HCT116 (cell line): ENCODE results near the gene PHKA2. TPM values are rescaled to one million over a fixed set of nuclear protein-coding genes. Genes with fewer than 3 reads are reported as not detected.

ENCODE experiments used
- ATAC-seq: fragments of 200-7000 bp; cut with Tn5 transposase; 2 replicates; pipeline ENCODE4 v1.9.1; 2020; ENCODE audit warnings: mild to moderate bottlenecking, moderate library complexity
- BruUV-seq: library from RNA; stranded (reverse); fragments of 400-500 nt; replicated peaks from 2 replicates; lab custom pipeline; 2021; lab: Mats Ljungman, UMichigan
- CTCF ChIA-PET: fragments of 300-600 bp; sonication (Branson Sonifier 250); formaldehyde crosslinking; loops from one replicate; lab custom pipeline; 2021; ENCODE audit warnings: antibody characterized with exemption; lab: Charles Lee
- POLR2A ChIA-PET: fragments of 300-600, 350-600 bp; sonication (Branson Sonifier 250); formaldehyde crosslinking; loops from one replicate; lab custom pipeline; 2021; ENCODE audit warnings: antibody characterized with exemption; lab: Charles Lee
- RAD21 ChIA-PET, 2 experiments: fragments of 300-600 bp; sonication (Branson Sonifier 250); formaldehyde crosslinking; loops; one replicate each; lab custom pipeline; 2023; ENCODE audit warnings: low total read pairs in 2 of 2; ENCODE audit not compliant: uncharacterized antibody in 2 of 2, unreplicated experiment in 2 of 2, low non-redundant PET in 1 of 2; lab: Charles Lee
- DNase-seq: peaks from one replicate; pipeline ENCODE4 v3.0.0-alpha.2; 2010; ENCODE audit warnings: low read depth, low spot score
- H2AFZ ChIP-seq: fragments of 200-600 bp; shearing (Covaris generic), sonication (generic); 2 replicates; pipeline ENCODE4 v1.6.1; 2017; ENCODE audit warnings: low read depth, mixed run types, mixed read lengths, antibody characterized with exemption, low read length; ENCODE audit not compliant: poor library complexity, severe bottlenecking
- H3K27ac ChIP-seq: 2 replicates; pipeline ENCODE4 v1.5.1; 2012; ENCODE audit warnings: low read depth, low read length
- H3K27me3 ChIP-seq: fragments of 200-600 bp; sonication (generic); 2 replicates; pipeline ENCODE4 v1.6.1; 2016; ENCODE audit warnings: mixed run types, low read length, mixed read lengths; ENCODE audit not compliant: insufficient read depth
- H3K36me3 ChIP-seq, 2 experiments: fragments of 200-500 bp in 1 of 2; fragments of 200-600 bp in 1 of 2; sonication (Bioruptor generic) in 1 of 2; sonication (generic) in 1 of 2; 2 replicates each; pipeline versions ENCODE4 v1.5.1 to v1.6.1; 2014 to 2016; ENCODE audit warnings: low read length in 2 of 2, inconsistent platforms in 1 of 2, mixed read lengths in 1 of 2, mixed run types in 1 of 2; ENCODE audit not compliant: insufficient read depth in 2 of 2, control insufficient read depth in 1 of 2
- H3K4me1 ChIP-seq, 2 experiments: fragments of 200-600 bp in 1 of 2; sonication (generic) in 1 of 2; 2 replicates each; pipeline versions ENCODE4 v1.5.1 to v1.6.1; 2012 to 2017; ENCODE audit warnings: low read length in 2 of 2, inconsistent platforms in 1 of 2, mild to moderate bottlenecking in 1 of 2, mixed read lengths in 1 of 2, mixed run types in 1 of 2, moderate library complexity in 1 of 2; ENCODE audit not compliant: insufficient read depth in 2 of 2, control insufficient read depth in 1 of 2
- H3K4me2 ChIP-seq: fragments of 200-600 bp; sonication (generic); 2 replicates; pipeline ENCODE4 v1.6.1; 2017; ENCODE audit warnings: mixed run types, low read length, mixed read lengths
- H3K4me3 ChIP-seq, 2 experiments: fragments of 200-600 bp in 1 of 2; sonication (generic) in 1 of 2; replicated peaks in 1 of 2; 2 replicates each; pipeline ENCODE4 v1.5.1; 2011 to 2016; ENCODE audit warnings: low read length in 2 of 2, control low read depth in 1 of 2, low read depth in 1 of 2, mild to moderate bottlenecking in 1 of 2, mixed read lengths in 1 of 2, mixed run types in 1 of 2
- H3K79me2 ChIP-seq: fragments of 200-600 bp; sonication (generic); 2 replicates; pipeline ENCODE4 v1.6.1; 2017; ENCODE audit warnings: mild to moderate bottlenecking, mixed run types, low read length, moderate library complexity, mixed read lengths; ENCODE audit not compliant: insufficient read depth
- H3K9ac ChIP-seq: fragments of 200-600 bp; sonication (generic); 2 replicates; pipeline ENCODE4 v1.6.1; 2016; ENCODE audit warnings: low read length, mixed read lengths
- H3K9me2 ChIP-seq: fragments of 200-600 bp; sonication (generic), shearing (Covaris generic); 2 replicates; pipeline ENCODE4 v1.6.1; 2017; ENCODE audit warnings: mixed run types, mild to moderate bottlenecking, moderate library complexity; ENCODE audit not compliant: insufficient read depth
- H3K9me3 ChIP-seq, 2 experiments: fragments of 200-500 bp in 1 of 2; fragments of 200-600 bp in 1 of 2; sonication (Bioruptor generic) in 1 of 2; sonication (generic) in 1 of 2; 2 replicates each; pipeline ENCODE4 v1.6.1; 2014 to 2017; ENCODE audit warnings: low read length in 2 of 2, mixed read lengths in 2 of 2, inconsistent platforms in 1 of 2, low read depth in 1 of 2, mild to moderate bottlenecking in 1 of 2, mixed run types in 1 of 2, moderate library complexity in 1 of 2; ENCODE audit not compliant: control insufficient read depth in 1 of 2, insufficient read depth in 1 of 2
- H4K20me1 ChIP-seq: fragments of 200-600 bp; sonication (generic), shearing (Covaris generic); 2 replicates; pipeline ENCODE4 v1.6.1; 2017; ENCODE audit warnings: mixed run types, mild to moderate bottlenecking, moderate library complexity; ENCODE audit not compliant: insufficient read depth
- ATF3 ChIP-seq: IDR thresholded peaks from 2 replicates; pipeline ENCODE4 v1.6.1; 2012
- CTCF ChIP-seq, 3 experiments: fragments of 200-600 bp in 1 of 3; sonication (generic) in 1 of 3; IDR thresholded peaks in 2 of 3; conservative IDR thresholded peaks in 1 of 3; 2 replicates each; pipeline ENCODE4 v1.5.1; 2012 to 2017; ENCODE audit warnings: low read depth in 2 of 3, low read length in 2 of 3, antibody characterized with exemption in 1 of 3, borderline replicate concordance in 1 of 3, control low read depth in 1 of 3, mild to moderate bottlenecking in 1 of 3, mixed read lengths in 1 of 3, mixed run types in 1 of 3, moderate library complexity in 1 of 3; ENCODE audit not compliant: insufficient read depth in 1 of 3
- ELF1 ChIP-seq: IDR thresholded peaks from 2 replicates; pipeline ENCODE4 v1.6.1; 2012; ENCODE audit warnings: low read depth, borderline replicate concordance
- EZH2 ChIP-seq: fragments of 200-600 bp; sonication (generic); IDR thresholded peaks from 2 replicates; pipeline ENCODE4 v1.6.1; 2017; ENCODE audit warnings: antibody characterized with exemption, mixed run types
- EZH2phosphoT487 ChIP-seq: fragments of 200-600 bp; IDR thresholded peaks from 2 replicates; pipeline ENCODE4 v1.6.1; 2018; ENCODE audit warnings: antibody characterized with exemption, borderline replicate concordance
- RAD21 ChIP-seq: IDR thresholded peaks from 2 replicates; pipeline ENCODE4 v1.6.1; 2012; ENCODE audit warnings: low read depth, mild to moderate bottlenecking
- REST ChIP-seq: IDR thresholded peaks from 2 replicates; pipeline ENCODE4 v1.6.1; 2012; ENCODE audit warnings: low read depth
- SP1 ChIP-seq: IDR thresholded peaks from 2 replicates; pipeline ENCODE4 v1.6.1; 2012; ENCODE audit warnings: low read depth
- SRF ChIP-seq: IDR thresholded peaks from 2 replicates; pipeline ENCODE4 v1.6.1; 2012; ENCODE audit warnings: low read depth
- TCF7L2 ChIP-seq: IDR thresholded peaks from 2 replicates; pipeline ENCODE4 v1.7.0; 2011; ENCODE audit warnings: borderline replicate concordance, inconsistent platforms; ENCODE audit not compliant: insufficient read depth, insufficient read length; ENCODE audit errors: extremely low read depth
- YY1 ChIP-seq: IDR thresholded peaks from 2 replicates; pipeline ENCODE4 v1.6.1; 2011; ENCODE audit warnings: low read length, low read depth, moderate library complexity, mild to moderate bottlenecking; ENCODE audit not compliant: insufficient replicate concordance; ENCODE audit errors: extremely low read depth
- ZBTB33 ChIP-seq: IDR thresholded peaks from 2 replicates; pipeline ENCODE4 v1.6.1; 2011; ENCODE audit warnings: mild to moderate bottlenecking, low read length, moderate library complexity; ENCODE audit not compliant: insufficient replicate concordance; ENCODE audit errors: extremely low read depth
- ZNF274 ChIP-seq: fragments of 200-500 bp; sonication (Bioruptor generic); IDR thresholded peaks from 2 replicates; pipeline ENCODE4 v1.6.1; 2014; ENCODE audit warnings: mild to moderate bottlenecking, low read depth, low read length, inconsistent platforms
- intact Hi-C: fragments of 100-400 bp; cut with micrococcal nuclease; formaldehyde crosslinking; loops from 2 replicates; pipeline ENCODE4 v1.10.0; 2022
- total RNA-seq: library from RNA; stranded (reverse); gene quantifications from one replicate; pipeline ENCODE4 v1.2.1, GENCODE V29; 2021; ENCODE audit not compliant: unreplicated experiment

Gene PHKA2
- total RNA-seq, 1 experiment from 2014 or later: 23.8 TPM

- no peak for TF ChIP-seq REST
- no peak for TF ChIP-seq EZH2phosphoT487
- TF ChIP-seq TCF7L2: no peak
- no peak for TF ChIP-seq EZH2
These were observed 11.3 kb upstream of the PHKA2 start (continued) for GRCh38 chrX:18995221-18995620.

- H4K20me1 ChIP-seq: no peaks in the 10 kb centered on the region
- BruUV-seq: no TSS peak
- ChIA-PET RAD21 (no interaction called here), POLR2A (no interaction called here), CTCF (no interaction called here)
- no peak overlapping the region for H3K4me3 ChIP-seq
- no peak overlapping the region for H3K27ac ChIP-seq
- H2AFZ ChIP-seq: no peak overlapping the region
- ATAC-seq (no peak), DNase-seq (no peak)
- no peaks in the 10 kb centered on the region for H3K36me3 ChIP-seq
- H3K4me1 ChIP-seq: peaks cover 0 to 10% of the 10 kb centered on the region in 2 experiments; a peak in 1 of 4 replicates
- H3K9me2 ChIP-seq: no peaks in the 10 kb centered on the region
- H3K9me3 ChIP-seq: no peaks in the 10 kb centered on the region
- no peaks in the 10 kb centered on the region for H3K79me2 ChIP-seq
- H3K4me2 ChIP-seq: peak overlapping the region; percentile 41
- H3K27me3 ChIP-seq: no peaks in the 10 kb centered on the region
- H3K9ac ChIP-seq: no peak overlapping the region
- intact Hi-C loops: no loop called here
- TF ChIP-seq CTCF (IDR thresholded peaks at IDR 0.05 in 2 of 3, conservative IDR thresholded peaks at IDR 0.05 in 1 of 3; ENCODE audit: borderline replicate concordance in 1 of 3, insufficient read depth in 1 of 3, low read depth in 2 of 3, low read length in 2 of 3): no peak
- TF ChIP-seq YY1: no peak
- no peak for TF ChIP-seq SP1
- TF ChIP-seq SRF: no peak
- no peak for TF ChIP-seq ELF1
- no peak for TF ChIP-seq ZNF274
- no peak for TF ChIP-seq RAD21
- no peak for TF ChIP-seq ATF3
- TF ChIP-seq ZBTB33: no peak
These were observed 10.8 kb upstream of the PHKA2 start for GRCh38 chrX:18994713-18995112.
